Neural cell (in vitro differentiated cells): ENCODE measurements around the gene POLR1B. TPM values are rescaled to one million over a fixed set of nuclear protein-coding genes. Genes with fewer than 3 reads are reported as not detected.

Experiments used
- H2AFZ ChIP-seq: fragments of 200-600, 300-800 bp; sonication (generic), shearing (Covaris generic); 2 replicates; pipeline ENCODE4 v1.6.0; 2014; ENCODE audit warnings: low read depth, mild to moderate bottlenecking, antibody characterized with exemption, low read length, moderate library complexity
- H3F3A ChIP-seq: fragments of 200-600 bp; shearing (Covaris generic); 2 replicates; pipeline ENCODE4 v1.6.1; 2016; ENCODE audit warnings: mild to moderate bottlenecking, moderate library complexity, mixed read lengths, antibody characterized with exemption, low read length; ENCODE audit not compliant: insufficient read depth, poor library complexity, severe bottlenecking
- H3K27ac ChIP-seq: fragments of 200-600, 300-800 bp; sonication (generic), shearing (Covaris generic); 2 replicates; pipeline ENCODE4 v1.5.1; 2014; ENCODE audit warnings: mild to moderate bottlenecking, low read length, moderate library complexity
- H3K27me3 ChIP-seq: fragments of 300-800, 200-600 bp; sonication (generic), shearing (Covaris generic); 2 replicates; pipeline ENCODE4 v1.6.0; 2014; ENCODE audit warnings: mild to moderate bottlenecking, low read depth, low read length, moderate library complexity; ENCODE audit not compliant: insufficient read depth
- H3K36me3 ChIP-seq: fragments of 300-800, 200-600 bp; sonication (generic), shearing (Covaris generic); 2 replicates; pipeline ENCODE4 v1.5.1; 2014; ENCODE audit warnings: mild to moderate bottlenecking, antibody characterized with exemption, low read length, moderate library complexity; ENCODE audit not compliant: insufficient read depth
- H3K4me2 ChIP-seq: fragments of 300-800, 200-600 bp; sonication (generic), shearing (Covaris generic); 2 replicates; pipeline ENCODE4 v1.6.0; 2014; ENCODE audit warnings: mild to moderate bottlenecking, low read length
- H3K4me3 ChIP-seq: fragments of 300-800, 200-600 bp; sonication (generic), shearing (Covaris generic); 2 replicates; pipeline ENCODE4 v1.5.1; 2014; ENCODE audit warnings: mild to moderate bottlenecking, low read length, moderate library complexity
- H3K79me2 ChIP-seq: fragments of 200-600 bp; shearing (Covaris generic); replicated peaks from 2 replicates; pipeline ENCODE4 v1.6.0; 2014; ENCODE audit warnings: mild to moderate bottlenecking, low read length, moderate library complexity; ENCODE audit not compliant: insufficient read depth
- H3K9ac ChIP-seq: fragments of 300-800, 200-600 bp; sonication (generic), shearing (Covaris generic); 2 replicates; pipeline ENCODE4 v1.6.1; 2016; ENCODE audit warnings: mild to moderate bottlenecking, low read length, mixed read lengths
- H3K9me2 ChIP-seq: fragments of 200-600 bp; shearing (Covaris generic); 2 replicates; pipeline ENCODE4 v1.6.1; 2016; ENCODE audit warnings: mild to moderate bottlenecking, low read length, mixed read lengths; ENCODE audit not compliant: insufficient read depth
- H3K9me3 ChIP-seq: fragments of 200-600, 300-800 bp; sonication (generic), shearing (Covaris generic); 2 replicates; pipeline ENCODE4 v1.6.1; 2016; ENCODE audit warnings: mild to moderate bottlenecking, mixed run types, low read length, moderate library complexity, mixed read lengths
- H4K20me1 ChIP-seq: fragments of 200-600 bp; shearing (Covaris generic); 2 replicates; pipeline ENCODE4 v1.6.1; 2016; ENCODE audit warnings: mild to moderate bottlenecking, mixed run types; ENCODE audit not compliant: insufficient read depth
- CTCF ChIP-seq: fragments of 450-650 bp; IDR thresholded peaks from 2 replicates; pipeline ENCODE4 v1.5.1; 2014; ENCODE audit warnings: antibody characterized with exemption, mild to moderate bottlenecking, moderate library complexity; ENCODE audit not compliant: poor library complexity, severe bottlenecking
- EP300 ChIP-seq: fragments of 450-650 bp; conservative IDR thresholded peaks from 2 replicates; pipeline ENCODE4 v1.6.1; 2014; ENCODE audit warnings: antibody characterized with exemption, mild to moderate bottlenecking, moderate library complexity; ENCODE audit not compliant: poor library complexity, severe bottlenecking
- EZH2 ChIP-seq: fragments of 200-600, 300-800 bp; shearing (Covaris generic), sonication (generic); IDR thresholded peaks from 2 replicates; pipeline ENCODE4 v1.6.1; 2014; ENCODE audit warnings: antibody characterized with exemption, low read length, borderline replicate concordance, mild to moderate bottlenecking; ENCODE audit not compliant: insufficient read depth, poor library complexity, severe bottlenecking
- MXI1 ChIP-seq: fragments of 450-650 bp; conservative IDR thresholded peaks from 2 replicates; pipeline ENCODE4 v1.6.1; 2014; ENCODE audit warnings: antibody characterized with exemption, mild to moderate bottlenecking; ENCODE audit not compliant: poor library complexity, severe bottlenecking
- POLR2AphosphoS5 ChIP-seq: IDR thresholded peaks from 2 replicates; pipeline ENCODE4 v1.6.1; 2012
- RAD21 ChIP-seq: fragments of 450-650 bp; conservative IDR thresholded peaks from 2 replicates; pipeline ENCODE4 v1.6.1; 2014; ENCODE audit warnings: antibody characterized with exemption, mild to moderate bottlenecking, moderate library complexity
- REST ChIP-seq: IDR thresholded peaks from 2 replicates; pipeline ENCODE4 v1.6.1; 2012; ENCODE audit warnings: borderline replicate concordance
- SMC3 ChIP-seq: fragments of 450-650 bp; conservative IDR thresholded peaks from 2 replicates; pipeline ENCODE4 v1.6.1; 2014; ENCODE audit warnings: antibody characterized with exemption, mild to moderate bottlenecking, moderate library complexity; ENCODE audit not compliant: poor library complexity
- TAF1 ChIP-seq: IDR thresholded peaks from 2 replicates; pipeline ENCODE4 v1.6.1; 2012; ENCODE audit warnings: low read depth
- polyA plus RNA-seq: library from polyadenylated mRNA; depleted of rRNA; stranded (reverse); fragments of >200 nt; gene quantifications from 2 replicates; pipeline ENCODE4 v1.2.3, GENCODE V29; 2014

POLR1B gene
- polyA plus RNA-seq, 1 donor from 2014 or later = 9.8 TPM

GRCh38 chr2:112542984-112543661 is 858 bp downstream of the POLR1B start:
- H4K20me1 ChIP-seq = no peaks in the 10 kb centered on the region
- no peaks in the 10 kb centered on the region for H3F3A ChIP-seq
- peak overlapping the region; percentile 70 for H3K9ac ChIP-seq
- H3K9me3 ChIP-seq = no peaks in the 10 kb centered on the region
- no peak overlapping the region for H3K27ac ChIP-seq
- no peaks in the 10 kb centered on the region for H3K9me2 ChIP-seq
- H3K27me3 ChIP-seq = no peaks in the 10 kb centered on the region
- H3K4me2 ChIP-seq = peak overlapping the region; percentile 88
- peak overlapping the region; percentile 62 for H2AFZ ChIP-seq
- peaks cover 3% of the 10 kb centered on the region for H3K36me3 ChIP-seq
- peaks cover 14% of the 10 kb centered on the region for H3K79me2 ChIP-seq
- peak overlapping the region; percentile 86 for H3K4me3 ChIP-seq
- TF ChIP-seq EP300 = no peak
- no peak for TF ChIP-seq MXI1
- TF ChIP-seq RAD21 = no peak

- Histone ChIP-seq H3K27ac (no peak overlapping the region), H3K4me2 (no peak overlapping the region), H3K27me3 (no peaks in the 10 kb centered on the region), H2AFZ (no peak overlapping the region), H4K20me1 (no peaks in the 10 kb centered on the region), H3K36me3 (peaks cover 3% of the 10 kb centered on the region), H3F3A (no peaks in the 10 kb centered on the region), H3K4me3 (no peak overlapping the region), H3K9me3 (no peaks in the 10 kb centered on the region), H3K9ac (no peak overlapping the region), H3K79me2 (peaks cover 14% of the 10 kb centered on the region), H3K9me2 (no peaks in the 10 kb centered on the region)
- TF ChIP-seq SMC3 (no peak), CTCF (no peak), REST (no peak), MXI1 (no peak), TAF1 (no peak), EP300 (no peak), POLR2AphosphoS5 (no peak)
Measured at GRCh38 chr2:112547333-112547732, 5.1 kb downstream of the POLR1B start.

- H3K79me2 ChIP-seq = peaks cover 6% of the 10 kb centered on the region
- no peak overlapping the region for H3K27ac ChIP-seq
- H3K36me3 ChIP-seq = peaks cover 3% of the 10 kb centered on the region
Measured at GRCh38 chr2:112548980-112549379, 6.7 kb downstream of the POLR1B start.

More at GRCh38 chr2:112548980-112549379, 6.7 kb downstream of the POLR1B start:
- Histone ChIP-seq H3K9me3 (no peaks in the 10 kb centered on the region), H3K9me2 (no peaks in the 10 kb centered on the region), H3K4me3 (no peak overlapping the region), H3K4me2 (no peak overlapping the region), H4K20me1 (no peaks in the 10 kb centered on the region), H3F3A (no peaks in the 10 kb centered on the region), H2AFZ (no peak overlapping the region), H3K27me3 (no peaks in the 10 kb centered on the region), H3K9ac (no peak overlapping the region)
- TF ChIP-seq SMC3 (no peak), TAF1 (no peak), POLR2AphosphoS5 (no peak), EZH2 (no peak), REST (no peak), CTCF (no peak), EP300 (no peak), RAD21 (no peak), MXI1 (no peak)
